ENCODE results near the gene ALPP.
"Not testable (repeated sequence)": the region's sequence is repeated elsewhere in the genome, so short reads cannot be mapped to it uniquely, and the experiment has no call there.

The ALPP gene

DNA sequence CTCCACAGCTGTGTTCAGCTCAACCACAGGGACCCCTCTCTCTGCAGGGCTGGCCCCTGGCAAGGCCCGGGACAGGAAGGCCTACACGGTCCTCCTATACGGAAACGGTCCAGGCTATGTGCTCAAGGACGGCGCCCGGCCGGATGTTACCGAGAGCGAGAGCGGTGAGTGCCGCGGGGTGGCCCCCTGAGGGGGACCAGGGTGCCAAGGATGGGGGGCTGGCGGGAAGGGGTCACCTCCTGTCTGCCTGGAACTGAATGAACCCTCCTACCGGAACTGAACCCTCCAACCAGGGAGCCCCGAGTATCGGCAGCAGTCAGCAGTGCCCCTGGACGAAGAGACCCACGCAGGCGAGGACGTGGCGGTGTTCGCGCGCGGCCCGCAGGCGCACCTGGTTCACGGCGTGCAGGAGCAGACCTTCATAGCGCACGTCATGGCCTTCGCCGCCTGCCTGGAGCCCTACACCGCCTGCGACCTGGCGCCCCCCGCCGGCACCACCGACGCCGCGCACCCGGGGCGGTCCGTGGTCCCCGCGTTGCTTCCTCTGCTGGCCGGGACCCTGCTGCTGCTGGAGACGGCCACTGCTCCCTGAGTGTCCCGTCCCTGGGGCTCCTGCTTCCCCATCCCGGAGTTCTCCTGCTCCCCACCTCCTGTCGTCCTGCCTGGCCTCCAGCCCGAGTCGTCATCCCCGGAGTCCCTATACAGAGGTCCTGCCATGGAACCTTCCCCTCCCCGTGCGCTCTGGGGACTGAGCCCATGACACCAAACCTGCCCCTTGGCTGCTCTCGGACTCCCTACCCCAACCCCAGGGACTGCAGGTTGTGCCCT lies 2.9 kb downstream of the ALPP start:
- not testable (repeated sequence) for DNase-seq (ENCODE audit: low read depth)

DNA sequence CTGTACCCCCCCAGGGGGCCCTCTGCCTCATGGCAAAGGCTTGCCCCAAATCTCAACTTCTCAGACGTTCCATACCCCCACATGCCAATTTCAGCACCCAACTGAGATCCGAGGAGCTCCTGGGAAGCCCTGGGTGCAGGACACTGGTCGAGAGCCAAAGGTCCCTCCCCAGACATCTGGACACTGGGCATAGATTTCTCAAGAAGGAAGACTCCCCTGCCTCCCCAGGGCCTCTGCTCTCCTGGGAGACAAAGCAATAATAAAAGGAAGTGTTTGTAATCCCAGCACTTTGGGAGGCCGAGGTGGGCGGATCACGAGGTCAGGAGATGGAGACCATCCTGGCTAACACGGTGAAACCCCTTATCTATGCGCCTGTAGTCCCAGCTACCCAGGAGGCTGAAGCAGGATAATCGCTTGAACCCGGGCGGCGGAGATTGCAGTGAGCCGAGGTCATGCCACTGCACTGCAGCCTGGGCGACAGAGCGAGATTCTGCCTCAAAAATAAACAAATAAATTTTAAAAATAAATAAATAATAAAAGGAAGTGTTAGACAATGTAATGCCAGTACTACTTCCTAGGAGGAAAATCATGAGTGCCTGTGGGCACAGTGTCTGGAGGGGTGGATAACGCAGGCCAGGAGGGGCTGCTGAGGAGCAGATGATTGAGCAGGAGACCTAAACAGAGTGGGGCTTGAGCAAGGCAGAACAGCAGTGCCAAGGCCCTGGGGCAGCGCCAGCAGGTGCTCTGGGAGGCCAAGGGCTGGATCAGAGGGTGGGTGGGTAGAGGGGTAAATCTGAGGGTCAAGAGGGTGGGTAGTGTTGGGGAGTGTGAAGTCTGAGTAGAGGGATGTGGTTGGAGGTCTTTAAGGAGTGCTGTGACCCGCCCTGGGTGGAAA lies 4.0 kb downstream of the ALPP start:
- DNase-seq (ENCODE audit: low read depth) = no peak

DNA sequence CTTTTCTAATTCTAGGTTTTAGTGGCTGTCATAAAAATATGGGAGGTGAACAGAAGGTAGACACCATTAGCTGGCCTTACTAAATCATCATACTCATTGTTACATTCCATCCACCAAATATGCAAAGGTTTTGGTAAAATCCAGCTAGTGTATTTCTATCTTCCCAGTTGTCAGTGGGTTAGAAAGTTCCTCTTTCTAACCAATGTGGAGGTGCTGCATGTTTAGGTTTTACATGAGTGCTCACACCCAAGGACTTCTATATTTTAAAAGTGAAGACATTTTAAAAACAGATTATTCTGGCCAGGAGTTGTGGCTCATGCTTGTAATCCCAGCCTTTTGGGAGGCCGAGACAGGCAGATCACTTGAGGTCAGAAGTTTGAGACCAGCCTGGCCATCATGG lies 5.9 kb downstream of the ALPP start:
- no peak for DNase-seq (ENCODE audit: low read depth)

DNA sequence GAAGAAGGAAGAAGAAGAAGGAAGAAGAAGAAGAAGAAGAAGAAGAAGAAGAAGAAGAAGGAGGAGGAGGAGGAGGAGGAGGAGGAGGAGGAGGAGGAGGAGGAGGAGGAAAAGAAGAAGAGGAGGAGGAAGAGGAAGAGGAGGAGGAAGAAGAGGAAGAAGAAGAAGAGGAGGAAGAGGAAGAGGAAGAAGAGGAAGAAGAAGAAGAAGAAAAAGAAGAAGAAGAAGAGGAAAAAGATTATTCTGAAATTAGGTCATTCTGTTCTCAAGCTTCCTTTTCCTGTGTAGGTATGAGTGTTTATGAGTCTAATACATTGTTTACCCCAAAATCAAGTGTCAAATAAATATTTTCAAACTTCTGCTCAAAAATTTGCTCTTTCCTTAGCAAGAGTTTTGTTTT lies 6.5 kb downstream of the ALPP start:
- not testable (repeated sequence) for DNase-seq (ENCODE audit: low read depth)

DNA sequence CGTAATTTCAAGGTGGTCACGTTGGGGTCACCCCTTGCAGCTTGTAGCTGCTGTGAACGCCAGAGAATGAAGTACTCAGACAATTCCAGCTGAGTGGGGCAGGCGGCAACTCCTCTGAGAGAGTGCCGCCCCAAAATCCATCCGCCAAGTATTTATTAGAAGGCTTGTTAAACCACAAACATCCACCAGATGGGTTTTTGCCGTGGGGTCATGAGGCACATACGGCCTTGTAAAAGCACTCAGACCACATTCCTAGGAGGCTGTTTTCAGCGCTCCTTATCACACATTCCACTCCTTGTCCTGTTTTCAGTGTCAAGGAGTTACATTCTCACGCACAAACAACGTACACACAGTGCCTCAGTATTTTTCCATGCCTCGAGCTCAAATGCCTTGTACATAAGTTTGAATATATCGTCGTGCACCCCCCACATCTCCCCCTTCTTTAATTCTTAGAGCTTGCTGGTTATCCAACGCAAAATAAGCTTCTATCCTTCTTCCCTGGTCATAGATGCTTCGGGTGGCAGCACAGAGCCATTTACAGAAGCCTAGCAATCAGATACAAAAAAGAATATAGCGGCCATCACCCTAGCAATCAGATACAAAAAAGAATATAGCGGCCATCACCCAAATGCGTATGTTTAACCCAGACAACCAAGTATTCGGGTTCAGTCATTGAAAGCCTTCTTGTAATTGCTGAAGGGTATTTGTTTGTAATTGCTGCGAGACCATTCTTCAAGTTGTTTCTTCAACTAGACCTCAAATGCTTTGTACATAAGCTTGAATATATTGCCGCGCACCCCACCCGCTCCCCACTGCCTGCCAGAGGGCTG lies 7.3 kb downstream of the ALPP start:
- DNase-seq (ENCODE audit: low read depth) = no peak

DNA sequence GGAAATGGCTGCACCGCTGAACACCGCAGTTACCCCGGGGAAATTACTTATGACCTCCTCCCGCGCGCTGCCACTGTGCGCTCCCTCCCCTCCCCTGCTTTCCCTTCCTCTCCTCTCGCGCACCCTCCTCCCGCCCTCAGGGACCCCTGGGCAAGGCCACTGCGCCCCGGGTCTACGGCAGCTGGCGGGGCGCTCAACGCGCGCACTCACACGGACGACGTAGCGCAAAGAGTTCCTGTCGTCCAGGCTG lies 7.9 kb downstream of the ALPP start:
- DNase-seq (ENCODE audit: low read depth) = no peak

DNA sequence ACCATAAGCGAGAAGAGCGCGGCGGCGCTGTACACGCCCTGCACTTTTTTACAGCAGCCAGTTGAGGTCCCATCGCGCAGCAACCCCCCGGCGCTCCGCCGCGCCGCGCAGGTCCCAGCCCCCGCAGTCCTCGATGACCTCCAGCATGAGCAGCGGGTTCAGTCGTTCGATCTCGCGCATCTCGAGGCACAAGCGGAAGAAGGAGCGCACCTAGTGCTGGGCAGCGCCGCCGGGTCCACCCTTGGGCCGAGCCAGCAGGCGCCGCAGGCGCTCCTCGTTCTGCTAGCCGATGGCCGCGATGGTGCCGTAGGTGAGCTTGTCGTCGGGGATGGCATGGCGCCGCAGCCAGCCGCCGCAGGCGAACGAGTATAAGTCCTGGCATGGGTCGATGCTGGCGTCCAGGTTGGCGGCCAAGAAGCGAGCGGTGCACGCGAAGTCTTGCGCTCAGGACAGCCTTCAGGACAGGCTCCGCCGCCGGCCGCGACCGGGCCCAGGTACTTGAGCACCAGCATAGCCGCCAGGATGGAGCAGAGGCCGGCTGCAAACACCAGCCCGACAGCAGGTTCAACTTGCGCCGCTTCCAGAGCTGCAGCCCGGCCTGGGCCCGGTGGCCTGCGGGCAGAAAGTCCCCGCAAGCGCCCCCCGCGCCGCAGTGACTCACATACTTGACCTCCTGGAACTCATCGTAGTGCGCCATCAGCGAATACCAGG lies 8.3 kb downstream of the ALPP start:
- no peak for DNase-seq (ENCODE audit: low read depth)

DNA sequence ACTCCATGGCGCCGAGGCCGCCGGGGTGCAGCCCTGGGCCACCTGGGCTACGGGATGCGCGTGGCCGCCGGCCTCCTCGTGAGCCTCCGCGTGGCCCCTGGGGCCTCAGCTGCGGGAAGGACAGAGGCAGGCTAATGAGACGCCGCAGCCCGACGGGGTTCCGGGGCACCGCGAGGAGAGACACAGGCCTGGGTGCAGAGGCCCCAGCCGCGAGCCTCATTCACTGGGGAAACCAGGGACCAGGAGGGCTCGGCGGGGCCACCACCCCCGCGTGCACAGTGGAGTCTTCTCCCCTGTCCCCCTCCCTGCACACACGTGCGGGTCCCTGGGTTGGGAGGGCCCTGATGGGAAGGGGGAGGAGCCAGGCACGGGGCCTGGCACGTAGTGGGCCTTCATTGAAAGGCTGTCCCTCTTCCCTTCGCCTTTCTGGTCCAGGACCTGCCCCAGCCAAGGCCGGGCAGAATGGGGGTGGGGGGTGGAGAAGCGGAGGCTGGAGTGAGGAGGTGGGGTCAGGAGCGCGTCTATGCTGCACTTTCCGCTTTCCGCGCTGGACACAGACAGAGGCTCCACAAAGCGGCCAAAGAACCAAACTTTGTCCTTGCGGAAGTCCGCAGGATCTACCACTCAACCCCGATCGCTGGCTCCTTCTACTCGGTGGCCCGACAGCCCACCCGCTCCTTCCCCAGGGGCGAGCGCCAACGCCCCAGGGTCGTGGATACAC lies 9.1 kb downstream of the ALPP start:
- DNase-seq (ENCODE audit: low read depth) = no peak

DNA sequence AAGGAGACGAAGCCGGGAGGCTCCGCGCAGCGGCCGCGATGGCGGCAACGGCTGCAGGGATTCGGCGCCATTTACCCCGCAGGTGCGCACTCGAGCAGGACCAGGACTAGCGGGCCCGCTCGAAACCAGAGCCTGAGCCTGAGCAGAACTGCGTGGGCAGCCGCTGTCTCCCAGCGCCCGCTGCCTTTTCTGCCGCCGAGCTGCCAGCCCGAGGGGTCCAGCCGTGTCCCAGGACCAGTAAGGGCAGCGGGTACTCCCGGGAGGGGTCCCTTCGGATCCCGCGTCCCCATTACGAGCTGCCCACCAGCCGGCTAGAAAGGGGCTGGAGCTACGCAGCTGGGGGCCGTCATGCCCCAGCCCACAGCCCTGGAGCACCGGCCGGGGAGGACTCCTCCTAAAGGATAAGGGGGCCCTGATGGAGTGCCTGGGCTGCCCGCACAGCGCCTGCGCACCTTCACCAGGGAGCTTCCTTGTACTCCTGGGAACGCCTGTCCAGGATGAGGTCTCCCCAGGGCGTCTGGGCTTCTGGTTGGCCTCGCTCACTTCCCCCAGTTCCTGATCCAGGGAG lies 9.9 kb downstream of the ALPP start:
- DNase-seq (ENCODE audit: low read depth) = no peak

DNA sequence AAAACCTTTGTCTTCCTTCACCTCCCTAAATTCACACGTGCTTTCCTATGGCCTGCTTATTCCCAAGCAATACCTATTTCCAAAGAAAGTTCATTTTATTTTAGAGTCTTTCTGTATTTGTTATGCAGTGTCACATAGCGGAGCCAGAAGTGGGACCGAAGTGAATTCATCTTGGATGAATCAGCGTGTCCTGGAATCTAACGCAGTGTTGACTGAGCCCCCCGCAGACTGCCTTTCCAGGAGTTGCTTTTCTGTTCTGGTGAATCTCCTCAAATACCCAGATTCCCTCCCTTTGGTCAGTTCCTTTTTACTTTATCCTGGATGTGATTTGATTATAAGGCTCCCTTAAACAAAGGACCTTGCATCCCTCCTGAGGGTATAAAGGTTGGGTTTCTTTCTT lies 10.8 kb downstream of the ALPP start:
- no peak for DNase-seq (ENCODE audit: low read depth)

DNA sequence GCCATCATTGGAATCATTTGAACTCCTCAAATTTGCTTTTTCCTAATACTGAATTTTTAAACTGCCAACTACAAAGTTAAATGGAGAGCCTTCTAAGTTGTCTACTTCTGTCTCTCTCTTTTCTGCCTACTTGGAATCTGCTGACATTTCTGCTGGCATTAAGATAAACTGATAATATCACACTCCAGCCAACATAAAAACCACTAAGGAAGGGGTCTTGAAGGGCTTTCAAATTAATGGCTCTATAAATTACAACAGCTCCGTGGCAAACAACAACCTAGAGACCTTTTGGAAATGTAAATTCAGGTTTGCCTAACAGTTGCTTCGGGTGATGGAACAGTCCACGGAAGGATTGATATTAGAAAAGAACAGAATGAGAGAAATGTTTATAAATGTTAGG lies 12.1 kb downstream of the ALPP start:
- no peak for DNase-seq (ENCODE audit: low read depth)

DNA sequence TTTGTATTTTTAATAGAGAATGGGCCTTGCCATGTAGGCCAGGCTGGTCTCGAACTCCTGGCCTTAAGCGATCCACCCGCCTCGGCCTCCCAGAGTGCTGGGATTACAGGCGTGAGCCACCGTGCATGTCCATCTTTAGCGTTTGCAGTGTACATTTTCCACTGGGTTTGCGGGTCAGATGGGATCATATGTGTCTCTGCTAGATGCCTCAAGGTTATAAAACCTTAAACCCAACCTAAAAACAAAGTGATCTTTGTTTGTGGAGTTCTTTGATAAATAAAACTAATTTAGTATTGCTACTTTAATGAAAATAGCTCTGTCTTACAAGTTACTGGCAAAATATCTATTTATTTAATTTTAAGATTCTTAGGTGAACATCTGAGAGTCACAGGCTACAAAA lies 15.0 kb downstream of the ALPP start:
- DNase-seq (ENCODE audit: low read depth) = no peak

DNA sequence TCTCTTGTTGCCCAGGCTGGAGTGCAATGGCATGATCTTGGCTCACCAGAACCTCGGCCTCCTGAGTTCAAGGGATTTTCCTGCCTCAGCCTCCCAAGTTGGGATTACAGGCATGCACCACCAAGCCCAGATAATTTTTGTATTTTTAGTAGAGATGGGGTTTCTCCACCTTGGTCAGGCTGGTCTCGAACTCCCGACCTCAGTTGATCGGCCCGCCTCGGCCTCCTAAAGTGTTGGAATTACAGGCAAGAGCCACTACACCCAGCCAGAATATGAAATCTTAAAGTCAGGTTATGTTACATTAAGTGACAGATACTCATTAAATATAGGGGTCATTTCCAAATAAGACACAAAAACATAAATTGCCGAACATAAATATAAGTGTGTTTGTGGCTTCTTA lies 15.9 kb downstream of the ALPP start:
- not testable (repeated sequence) for DNase-seq (ENCODE audit: low read depth)

DNA sequence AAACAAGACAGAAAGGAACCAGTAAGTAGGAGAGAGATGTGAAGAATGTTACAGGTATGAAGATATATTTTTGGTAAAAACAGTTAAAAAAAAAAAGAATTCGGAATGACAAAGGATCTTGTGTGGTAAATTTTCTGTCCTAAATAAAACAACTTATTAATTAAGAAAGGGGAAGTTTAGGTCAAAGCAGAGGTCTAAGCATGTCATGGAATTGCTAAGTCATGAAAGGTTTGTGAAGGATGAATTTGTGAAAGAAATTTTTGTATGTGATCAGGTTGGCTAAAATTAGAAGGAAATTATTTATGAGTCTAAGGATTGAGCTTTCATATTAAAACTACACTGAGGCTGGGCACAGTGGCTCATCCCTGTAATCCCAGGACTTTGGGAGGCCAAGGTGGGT lies 17.0 kb downstream of the ALPP start:
- no peak for DNase-seq (ENCODE audit: low read depth)

DNA sequence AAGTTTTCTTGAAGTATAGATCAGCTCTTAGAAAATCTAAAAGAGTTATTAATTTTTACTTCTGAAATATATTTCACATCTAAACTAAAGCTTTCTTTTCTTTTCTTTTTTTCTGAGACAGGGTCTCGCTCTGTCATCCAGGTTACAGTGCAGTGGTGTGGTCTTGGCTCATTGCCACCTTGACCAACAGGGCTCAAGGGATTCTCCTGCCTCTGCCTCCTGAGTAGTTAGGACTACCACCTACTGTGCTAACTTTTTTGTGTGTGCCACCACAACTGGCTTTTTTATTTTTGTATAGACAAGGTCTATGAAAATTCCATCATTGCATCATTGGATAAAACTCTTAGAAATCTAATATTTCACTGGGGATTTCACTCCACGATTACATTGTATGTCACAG lies 18.1 kb downstream of the ALPP start:
- DNase-seq (ENCODE audit: low read depth) = no peak

DNA sequence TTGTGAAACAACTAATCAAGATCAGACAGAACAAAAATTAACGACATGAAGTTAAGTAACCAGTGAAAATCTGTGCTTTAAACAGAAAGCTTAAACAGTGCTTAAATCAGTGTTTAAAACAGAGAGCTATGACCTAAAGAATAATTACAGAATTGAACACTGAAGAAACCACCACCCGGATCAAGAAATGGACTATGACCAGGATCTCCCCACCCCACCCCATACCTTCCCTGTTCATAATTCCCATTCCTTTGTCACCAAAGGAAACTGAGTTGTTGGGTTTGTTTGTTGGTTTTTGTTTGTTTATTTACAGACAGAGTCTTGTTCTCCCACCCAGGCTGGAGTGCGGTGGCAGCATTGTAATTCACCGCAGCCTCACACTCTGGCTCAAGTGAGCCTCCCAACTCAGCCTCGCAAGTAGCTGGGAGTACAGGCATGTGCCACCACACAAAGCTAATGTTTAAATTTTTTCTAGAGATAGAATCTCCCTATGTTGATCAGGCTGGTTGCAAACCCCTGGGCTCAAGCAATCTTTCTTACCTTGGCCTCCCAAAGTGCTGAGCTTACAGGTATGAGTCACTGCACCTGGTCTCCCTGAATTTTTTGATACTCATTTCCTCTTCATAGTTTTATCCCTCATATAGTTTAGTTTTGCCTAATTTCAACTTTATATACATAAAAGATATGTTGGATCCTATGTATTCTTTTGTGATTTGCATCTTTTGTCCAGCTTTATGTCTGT lies 19.9 kb downstream of the ALPP start:
- no peak for DNase-seq (ENCODE audit: low read depth)

DNA sequence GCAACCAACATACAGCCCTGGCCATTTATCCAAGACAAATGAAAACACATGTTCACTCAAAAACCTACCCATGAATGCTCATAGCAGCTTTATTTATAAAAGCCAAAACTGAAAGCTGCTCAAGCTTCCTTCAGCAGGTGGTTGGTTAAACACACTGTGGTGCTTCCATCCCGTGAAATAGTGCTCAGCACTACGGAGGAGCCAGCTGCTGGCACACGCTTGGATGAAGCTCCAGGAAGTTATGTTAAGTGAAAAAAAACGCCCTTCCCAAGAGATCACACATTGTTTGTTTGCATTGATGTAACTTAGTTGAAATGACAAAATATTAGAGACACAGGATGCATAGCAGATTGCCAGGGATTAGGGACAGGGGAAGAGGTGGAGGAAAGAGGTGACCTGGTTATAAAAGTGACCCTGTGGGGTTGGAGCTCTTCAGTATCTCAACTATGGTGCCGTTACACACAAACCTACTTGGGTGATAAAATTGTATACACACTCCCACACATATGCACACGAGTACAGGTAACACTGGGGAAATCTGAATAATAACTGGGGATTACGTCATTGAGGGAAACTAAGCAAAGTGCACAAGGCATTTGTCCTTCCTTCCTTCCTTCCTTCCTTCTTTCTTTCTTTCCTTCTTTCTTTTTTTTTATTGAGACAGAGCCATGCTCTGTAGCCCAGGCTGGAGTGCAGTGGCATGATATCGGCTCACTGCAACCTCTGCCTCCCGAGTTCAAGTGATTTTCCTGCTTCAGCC lies 21.9 kb downstream of the ALPP start:
- DNase-seq (ENCODE audit: low read depth) = no peak

DNA sequence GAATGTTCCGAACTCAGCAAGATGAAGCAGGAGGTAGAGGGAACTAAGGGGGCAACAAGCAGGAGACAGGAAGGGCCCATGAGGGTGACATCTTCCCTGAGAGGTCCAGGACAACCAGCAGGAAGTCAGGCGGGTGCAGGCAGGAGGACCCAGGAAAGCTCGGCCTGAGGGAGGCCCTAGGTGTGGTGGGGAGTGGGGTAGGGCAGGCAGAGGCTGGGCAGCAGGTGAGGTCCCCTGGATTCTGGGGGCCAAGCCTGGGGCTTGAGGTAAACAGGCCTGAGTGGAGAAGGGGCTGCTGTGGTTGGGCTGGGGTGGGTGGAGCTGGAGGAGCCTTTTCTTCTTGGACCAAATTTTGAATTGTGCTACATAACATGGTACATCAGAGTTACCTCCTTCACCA lies 24.0 kb downstream of the ALPP start:
- DNase-seq (ENCODE audit: low read depth) = no peak

DNA sequence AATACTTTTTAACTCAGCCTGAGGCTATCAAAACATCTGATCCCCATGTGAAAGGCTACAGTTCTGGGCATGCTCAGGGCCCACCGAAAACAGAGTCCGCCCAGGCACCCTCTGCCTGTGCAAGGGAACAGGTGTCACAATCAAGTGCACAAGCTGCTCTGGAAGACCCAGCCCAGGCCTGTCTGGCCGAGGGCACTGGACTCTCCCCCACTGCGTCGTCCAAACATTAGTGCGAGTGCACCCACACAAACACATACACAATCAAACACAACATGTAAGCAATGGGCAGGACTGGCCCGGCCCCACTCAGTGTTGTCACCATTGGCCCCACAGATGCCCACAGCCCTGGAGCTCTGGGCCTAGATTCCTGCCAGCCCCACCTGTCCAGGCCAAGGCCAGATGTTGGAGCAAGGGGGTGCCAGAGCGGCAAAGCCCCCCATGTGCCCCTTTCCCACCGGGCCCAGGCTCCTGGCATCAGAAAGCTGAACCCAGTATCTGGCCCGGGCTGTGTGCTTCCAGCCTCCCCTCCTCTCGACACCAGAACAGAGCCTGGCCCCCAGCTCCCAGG lies 27.5 kb downstream of the ALPP start:
- DNase-seq (ENCODE audit: low read depth) = no peak

Measured in activated T-helper 1 cell treated with Interleukin-2 at 50 U/mL for 16 hours (primary cell).